ENCODE data around the gene C1QL4.
"Not testable (repeated sequence)": the region's sequence is repeated elsewhere in the genome, so short reads cannot be mapped to it uniquely, and the experiment has no call there.

Gene C1QL4

GRCh38 chr12:49287876-49288275 is 49.1 kb downstream of the C1QL4 start:
- H3K9me3 Mint-ChIP-seq, result no peaks in the 10 kb centered on the region
- no peak overlapping the region for H3K4me3 Mint-ChIP-seq
- H3K4me1 Mint-ChIP-seq, result no peaks in the 10 kb centered on the region
- peaks cover 65% of the 10 kb centered on the region for H3K27me3 Mint-ChIP-seq
- no peak for DNase-seq (ENCODE audit: low spot score in 2 of 2)
- no peak for ATAC-seq (replicated peaks; ENCODE audit: extremely low read depth, poor library complexity, severe bottlenecking)
- peaks cover 3% of the 10 kb centered on the region for H3K36me3 Mint-ChIP-seq (ENCODE audit: insufficient read depth)
- no peak overlapping the region for H3K27ac Mint-ChIP-seq (ENCODE audit: low read depth)

DNA sequence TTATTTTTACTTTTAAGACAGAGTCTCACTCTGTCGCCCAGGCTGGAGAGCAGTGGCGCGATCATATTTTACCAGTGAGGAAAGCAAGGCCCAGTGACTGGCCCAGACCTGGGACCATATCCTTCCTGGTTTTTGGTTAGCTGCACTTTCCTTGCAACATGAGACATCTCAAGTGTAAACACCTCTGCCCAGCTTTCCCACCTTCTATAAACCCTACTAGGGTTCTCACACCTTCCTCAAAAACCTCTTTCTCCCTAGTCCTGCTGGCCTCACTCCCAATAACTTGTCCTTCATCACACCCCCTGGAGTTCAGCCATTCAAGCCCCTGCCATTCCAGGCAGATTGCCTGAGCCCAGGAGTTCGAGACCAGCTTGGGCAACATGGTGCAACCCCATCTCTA is 52.3 kb downstream of the C1QL4 start:
- no peaks in the 10 kb centered on the region for H3K4me1 Mint-ChIP-seq
- H3K9me3 Mint-ChIP-seq, result no peaks in the 10 kb centered on the region
- no peak for ATAC-seq (replicated peaks; ENCODE audit: extremely low read depth, poor library complexity, severe bottlenecking)
- DNase-seq (ENCODE audit: low spot score in 2 of 2), result no peak
- peaks cover 65% of the 10 kb centered on the region for H3K27me3 Mint-ChIP-seq
- H3K36me3 Mint-ChIP-seq (ENCODE audit: insufficient read depth), result peaks cover 3% of the 10 kb centered on the region
- H3K4me3 Mint-ChIP-seq, result no peak overlapping the region
- H3K27ac Mint-ChIP-seq (ENCODE audit: low read depth), result no peak overlapping the region

DNA sequence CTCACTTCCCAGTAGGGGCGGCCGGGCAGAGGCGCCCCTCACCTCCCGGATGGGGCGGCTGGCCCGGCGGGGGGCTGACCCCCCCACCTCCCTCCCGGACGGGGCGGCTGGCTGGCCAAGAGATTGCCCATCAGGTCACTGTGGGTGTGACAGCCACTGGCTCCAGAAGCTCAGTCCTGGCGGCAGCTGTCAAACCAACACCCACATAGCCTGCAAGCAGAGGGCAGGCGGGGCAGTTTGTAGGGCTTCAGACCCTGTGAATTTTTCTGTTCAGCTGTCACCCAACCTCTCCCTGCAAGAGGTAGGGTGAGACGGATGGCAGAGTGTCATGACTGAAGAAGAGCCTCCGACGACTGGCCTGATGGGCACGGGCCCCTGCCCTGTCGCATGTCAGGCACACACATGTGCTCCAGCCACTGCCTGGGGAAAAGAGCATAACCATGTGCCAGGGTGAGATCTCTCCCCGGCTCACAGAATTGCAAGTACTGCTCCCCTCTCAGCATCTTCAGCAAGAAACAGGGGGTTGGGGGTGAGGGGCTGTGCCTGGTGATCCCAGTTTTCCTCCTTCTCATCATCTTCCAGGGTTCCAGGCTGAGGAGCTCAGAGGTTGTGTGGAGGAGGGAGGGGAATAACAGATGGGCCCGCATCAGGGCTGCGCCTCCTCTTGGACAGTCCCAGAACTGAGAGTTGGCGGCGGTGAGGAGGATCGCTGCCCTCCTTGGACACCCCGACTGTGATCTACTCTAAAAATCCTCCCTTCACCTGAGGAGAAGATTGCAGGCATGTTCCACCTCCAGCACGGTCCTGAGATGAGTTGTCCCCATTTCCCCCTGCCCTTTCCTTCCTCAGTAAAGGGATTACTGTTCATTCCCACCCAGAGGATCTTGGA is 53.2 kb downstream of the C1QL4 start:
- DNase-seq (ENCODE audit: low spot score in 2 of 2) (no peak), ATAC-seq (replicated peaks; ENCODE audit: extremely low read depth, poor library complexity, severe bottlenecking) (no peak)
- Mint-ChIP-seq H3K4me1 (no peaks in the 10 kb centered on the region), H3K27ac (ENCODE audit: low read depth) (no peak overlapping the region), H3K27me3 (peaks cover 70% of the 10 kb centered on the region), H3K9me3 (no peaks in the 10 kb centered on the region), H3K4me3 (no peak overlapping the region), H3K36me3 (ENCODE audit: insufficient read depth) (peaks cover 6% of the 10 kb centered on the region)

- not testable (repeated sequence) for H3K9me3 Mint-ChIP-seq; DNase-seq (ENCODE audit: low spot score in 2 of 2); H3K27ac Mint-ChIP-seq (ENCODE audit: low read depth); H3K4me3 Mint-ChIP-seq; ATAC-seq (replicated peaks; ENCODE audit: extremely low read depth, poor library complexity, severe bottlenecking); H3K36me3 Mint-ChIP-seq (ENCODE audit: insufficient read depth); H3K4me1 Mint-ChIP-seq
- H3K27me3 Mint-ChIP-seq, result peaks cover 61% of the 10 kb centered on the region
Observed at GRCh38 chr12:49282740-49283375, 54.1 kb downstream of the C1QL4 start.

Data from central memory CD8-positive, alpha-beta T cell (primary cell).